Glutamatergic neuron (in vitro differentiated cells): ENCODE results near the gene UCP1. TPM values are rescaled to one million over a fixed set of nuclear protein-coding genes. Genes with fewer than 3 reads are reported as not detected.
"Not testable (repeated sequence)": the region's sequence is repeated elsewhere in the genome, so short reads cannot be mapped to it uniquely, and the experiment has no call there.

Experiments
- DNase-seq: peaks from one replicate; pipeline ENCODE4 v3.0.0; 2022
- H3K27ac Mint-ChIP-seq: one replicate; pipeline ENCODE4 v1.8.0; 2020; ENCODE audit warnings: mild to moderate bottlenecking, mixed read lengths, inconsistent platforms; ENCODE audit not compliant: unreplicated experiment
- H3K27me3 Mint-ChIP-seq: one replicate; pipeline ENCODE4 v1.8.0; 2020; ENCODE audit warnings: mild to moderate bottlenecking, moderate library complexity, mixed read lengths, inconsistent platforms; ENCODE audit not compliant: unreplicated experiment
- H3K36me3 Mint-ChIP-seq: one replicate; pipeline ENCODE4 v1.8.0; 2020; ENCODE audit warnings: mild to moderate bottlenecking, mixed read lengths, inconsistent platforms; ENCODE audit not compliant: unreplicated experiment
- H3K4me1 Mint-ChIP-seq: one replicate; pipeline ENCODE4 v1.8.0; 2020; ENCODE audit warnings: mild to moderate bottlenecking, low read depth, mixed read lengths, inconsistent platforms; ENCODE audit not compliant: unreplicated experiment
- H3K4me3 Mint-ChIP-seq: one replicate; pipeline ENCODE4 v1.8.0; 2020; ENCODE audit warnings: mild to moderate bottlenecking, mixed read lengths, inconsistent platforms; ENCODE audit not compliant: unreplicated experiment
- H3K9me3 Mint-ChIP-seq: one replicate; pipeline ENCODE4 v1.8.0; 2020; ENCODE audit warnings: mild to moderate bottlenecking, moderate library complexity, mixed read lengths, inconsistent platforms; ENCODE audit not compliant: unreplicated experiment
- CTCF ChIP-seq: fragments of 200-600 bp; sonication (generic); IDR thresholded peaks from one replicate; pipeline ENCODE4 v1.5.0; 2021; ENCODE audit not compliant: partially characterized antibody, unreplicated experiment
- total RNA-seq: library from RNA; stranded (reverse); fragmentation: NEBNext Ultra II Directional; extraction: Animal tissue kit (Norgen Biotek cat#: 25700); gene quantifications from one replicate; pipeline ENCODE4 v1.2.1, GENCODE V29; 2021; ENCODE audit not compliant: unreplicated experiment

The UCP1 gene
- total RNA-seq, 1 donor from 2014 or later: not detected

DNA sequence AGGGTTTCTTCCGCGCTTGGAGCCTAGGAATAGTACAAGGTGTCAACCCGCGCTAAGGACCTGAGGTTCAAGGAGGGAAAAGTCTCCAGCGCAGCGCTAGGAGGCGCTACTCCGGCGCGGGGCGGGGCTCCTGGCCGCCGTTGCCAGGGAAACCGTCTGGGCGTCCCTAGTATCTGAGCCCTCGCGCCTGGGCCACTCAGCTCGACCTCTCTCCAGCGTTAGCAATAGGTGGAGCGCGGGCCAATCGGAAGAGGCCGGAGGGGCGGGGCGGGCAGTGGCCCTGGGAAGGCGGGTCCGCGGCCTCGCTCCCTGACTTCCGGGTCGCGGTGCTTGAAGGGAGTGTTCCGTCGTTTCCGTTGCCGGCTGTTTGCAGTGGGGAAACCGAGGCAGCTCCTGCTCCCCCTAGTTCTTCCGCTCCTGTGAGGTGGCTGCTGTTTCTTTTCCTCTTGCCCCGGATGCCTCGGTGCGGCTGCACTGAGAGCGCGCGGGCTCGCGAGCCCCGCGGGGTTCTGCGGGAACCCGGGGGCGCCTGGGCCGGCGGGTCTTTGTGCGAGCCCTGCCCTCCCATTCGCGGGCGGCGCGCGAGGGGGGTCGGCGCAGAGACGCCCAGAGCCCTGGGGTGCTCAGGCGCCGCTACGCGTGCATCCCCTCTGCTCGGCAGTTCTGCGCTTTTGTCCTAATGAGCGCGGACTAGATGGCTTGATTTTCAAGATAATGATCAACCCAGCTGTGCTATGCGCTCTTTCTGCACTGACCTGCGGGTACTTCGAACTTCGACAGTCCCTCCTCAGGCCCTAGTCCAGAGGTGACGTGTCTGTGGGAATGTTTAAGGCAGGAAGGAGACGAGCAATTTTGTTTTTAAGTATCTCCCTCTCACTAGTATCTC is 44.7 kb downstream of the UCP1 start, which contains the start of gene ELMOD2:
Gene ELMOD2 (plus strand): TSS at position 312 of the 886 bp plus-strand sequence. CDS start 1,261 bp downstream, outside the sequence.
- Mint-ChIP-seq H3K27me3 (peaks cover 2% of the 10 kb centered on the region), H3K4me1 (peaks cover 9% of the 10 kb centered on the region), H3K27ac (peak within 1 kb of the TSS; percentile 89), H3K9me3 (peaks cover 5% of the 10 kb centered on the region), H3K4me3 (peak within 1 kb of the TSS; percentile 81), H3K36me3 (peaks cover 9% of the 10 kb centered on the region)
- TF ChIP-seq CTCF: peak; percentile 91
- DNase-seq: peak; percentile 99

- H3K27ac Mint-ChIP-seq: peak overlapping the region; percentile 80
- H3K27me3 Mint-ChIP-seq: peaks cover 2% of the 10 kb centered on the region
- H3K4me1 Mint-ChIP-seq: peaks cover 9% of the 10 kb centered on the region
- H3K4me3 Mint-ChIP-seq: peak overlapping the region; percentile 81
- DNase-seq: no peak
- peaks cover 9% of the 10 kb centered on the region for H3K36me3 Mint-ChIP-seq
- TF ChIP-seq CTCF: no peak
- peaks cover 5% of the 10 kb centered on the region for H3K9me3 Mint-ChIP-seq
Measured at GRCh38 chr4:140523370-140523856, 45.3 kb downstream of the UCP1 start.

DNA sequence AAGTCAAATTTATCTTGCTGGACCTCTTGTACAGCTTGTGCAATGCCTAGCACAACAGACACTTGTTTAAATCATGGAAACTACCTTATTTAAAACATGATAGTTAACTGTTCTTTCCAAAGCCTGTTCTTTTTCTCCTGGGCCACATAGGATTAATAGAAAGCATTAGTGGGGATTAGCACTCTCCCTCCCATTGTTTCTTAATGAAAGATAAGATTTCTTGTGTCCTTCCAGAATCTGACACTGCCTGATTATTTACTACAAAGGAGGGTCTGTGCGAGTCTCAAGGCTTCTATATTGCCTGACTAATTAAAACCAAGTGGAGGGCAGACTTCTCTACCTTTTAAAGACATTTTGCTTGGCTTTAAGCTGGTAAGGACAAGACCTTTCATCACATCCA is 53.3 kb downstream of the UCP1 start:
- Mint-ChIP-seq H3K9me3 (no peaks in the 10 kb centered on the region), H3K4me1 (peaks cover 4% of the 10 kb centered on the region), H3K36me3 (no peaks in the 10 kb centered on the region), H3K4me3 (no peak overlapping the region), H3K27me3 (peaks cover 3% of the 10 kb centered on the region), H3K27ac (no peak overlapping the region)
- TF ChIP-seq CTCF: no peak
- DNase-seq: no peak

GRCh38 chr4:140513765-140514164 is 55.0 kb downstream of the UCP1 start:
- not testable (repeated sequence) for H3K36me3 Mint-ChIP-seq, H3K4me3 Mint-ChIP-seq, H3K4me1 Mint-ChIP-seq, H3K27ac Mint-ChIP-seq, DNase-seq, H3K27me3 Mint-ChIP-seq, H3K9me3 Mint-ChIP-seq

Other genes with a start within 250 kb of the UCP1 start
- gene SCOC, start 195.3 kb downstream of the UCP1 start, total RNA-seq: 55.8 TPM
- gene CLGN, start 141.3 kb downstream of the UCP1 start, total RNA-seq: 19.6 TPM
- not detected for gene MGAT4D, start 70.7 kb downstream of the UCP1 start, total RNA-seq
- 65.5 TPM for gene ELMOD2, start 44.8 kb downstream of the UCP1 start, total RNA-seq
- gene TBC1D9, start 187.4 kb upstream of the UCP1 start, total RNA-seq: 47.8 TPM